BLaER1 (cell line): ENCODE measurements around the gene CNOT4.

Experiments
- H3K27ac ChIP-seq: shearing (Covaris generic); formaldehyde crosslinking; 2 replicates; pipeline ENCODE4 v1.8.1; 2022
- H3K27me3 ChIP-seq: shearing (Covaris generic); formaldehyde crosslinking; 2 replicates; pipeline ENCODE4 v1.8.1; 2022
- H3K36me3 ChIP-seq: shearing (Covaris generic); formaldehyde crosslinking; 2 replicates; pipeline ENCODE4 v1.8.1; 2022
- H3K4me1 ChIP-seq: shearing (Covaris generic); formaldehyde crosslinking; 2 replicates; pipeline ENCODE4 v1.8.1; 2022
- H3K4me2 ChIP-seq: shearing (Covaris generic); formaldehyde crosslinking; 2 replicates; pipeline ENCODE4 v1.8.1; 2022
- H3K4me3 ChIP-seq: shearing (Covaris generic); formaldehyde crosslinking; 2 replicates; pipeline ENCODE4 v1.8.1; 2022
- H3K9ac ChIP-seq: shearing (Covaris generic); formaldehyde crosslinking; 2 replicates; pipeline ENCODE4 v1.8.1; 2022
- H3K9me3 ChIP-seq: shearing (Covaris generic); formaldehyde crosslinking; 2 replicates; pipeline ENCODE4 v1.8.1; 2022
- H4K20me1 ChIP-seq: shearing (Covaris generic); formaldehyde crosslinking; 2 replicates; pipeline ENCODE4 v1.8.1; 2022
- Cebpa-rat ChIP-seq: shearing (Covaris generic); IDR thresholded peaks from 2 replicates; pipeline ENCODE4 v1.8.1; 2022

Gene CNOT4

DNA sequence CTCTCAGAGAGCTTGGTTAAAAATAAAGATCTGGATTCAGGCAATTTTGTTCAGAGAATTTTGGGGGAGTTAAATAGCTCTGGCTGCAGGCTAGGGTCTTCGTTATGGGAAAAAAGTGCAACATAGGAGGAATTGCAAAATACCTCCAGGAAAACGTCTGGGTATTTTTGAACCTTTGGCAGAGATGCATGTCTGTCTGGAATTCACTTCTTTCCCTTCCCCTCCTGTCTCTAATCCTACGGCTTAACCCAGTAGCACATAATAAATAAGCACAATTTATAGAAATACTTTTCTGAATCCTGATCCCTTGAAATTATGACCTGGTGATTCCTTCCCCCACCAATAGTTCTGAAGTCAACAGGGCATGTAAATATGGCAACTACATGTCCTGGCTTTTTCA, 28.5 kb upstream of the CNOT4 start:
- Histone ChIP-seq H3K4me1 (no peaks in the 10 kb centered on the region), H3K27me3 (no peaks in the 10 kb centered on the region), H4K20me1 (no peaks in the 10 kb centered on the region), H3K27ac (no peak overlapping the region), H3K4me3 (no peak overlapping the region), H3K9me3 (no peaks in the 10 kb centered on the region), H3K4me2 (no peak overlapping the region), H3K9ac (no peak overlapping the region), H3K36me3 (no peaks in the 10 kb centered on the region)
- no peak for TF ChIP-seq Cebpa-rat

DNA sequence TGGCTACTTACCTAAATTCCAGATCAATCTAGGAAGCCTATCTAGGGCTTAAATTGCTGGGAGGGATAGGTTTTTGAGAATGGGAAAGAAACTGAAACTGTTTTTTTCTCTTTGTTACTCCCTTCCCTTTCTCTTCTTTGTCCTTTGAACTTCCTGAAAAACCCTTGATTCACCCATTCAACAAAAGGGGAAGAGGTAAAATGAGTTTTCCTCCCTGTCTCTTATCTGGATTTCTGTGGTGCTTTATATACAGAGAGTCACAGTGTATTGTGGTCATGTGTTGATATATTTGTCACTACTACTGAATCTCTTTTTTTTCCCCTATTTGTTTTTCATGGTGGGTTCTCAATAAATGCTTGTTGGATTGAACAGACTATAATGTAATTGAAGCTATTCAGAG, 28.0 kb upstream of the CNOT4 start:
- H3K27me3 ChIP-seq: no peaks in the 10 kb centered on the region
- no peak overlapping the region for H3K27ac ChIP-seq
- no peaks in the 10 kb centered on the region for H3K36me3 ChIP-seq
- no peak for TF ChIP-seq Cebpa-rat
- no peaks in the 10 kb centered on the region for H4K20me1 ChIP-seq
- H3K9ac ChIP-seq: no peak overlapping the region
- H3K4me1 ChIP-seq: no peaks in the 10 kb centered on the region
- H3K4me2 ChIP-seq: no peak overlapping the region
- H3K9me3 ChIP-seq: no peaks in the 10 kb centered on the region
- H3K4me3 ChIP-seq: no peak overlapping the region

DNA sequence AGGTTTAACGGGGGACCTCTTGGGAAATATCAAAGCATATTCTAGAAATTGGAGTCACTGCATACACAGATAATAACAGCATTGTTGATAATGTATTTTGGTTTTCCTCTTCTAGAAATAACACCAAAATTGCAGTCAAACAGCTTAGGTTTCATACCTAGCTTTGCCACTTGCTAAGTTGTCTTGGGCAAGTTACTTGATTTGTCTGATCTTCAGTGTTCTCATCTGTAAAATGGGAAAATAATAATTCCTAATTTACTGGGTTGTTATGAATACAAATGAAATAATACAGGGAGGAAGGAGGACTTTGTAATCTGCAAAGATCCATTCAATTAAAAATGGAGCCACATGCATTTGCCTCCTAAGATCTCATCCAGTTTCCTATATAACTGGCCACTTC, 27.6 kb upstream of the CNOT4 start:
- Histone ChIP-seq H3K27me3 (no peaks in the 10 kb centered on the region), H3K4me3 (no peak overlapping the region), H3K4me1 (no peaks in the 10 kb centered on the region), H3K27ac (no peak overlapping the region), H3K9ac (no peak overlapping the region), H4K20me1 (no peaks in the 10 kb centered on the region), H3K36me3 (no peaks in the 10 kb centered on the region), H3K9me3 (no peaks in the 10 kb centered on the region), H3K4me2 (no peak overlapping the region)
- TF ChIP-seq Cebpa-rat: no peak

DNA sequence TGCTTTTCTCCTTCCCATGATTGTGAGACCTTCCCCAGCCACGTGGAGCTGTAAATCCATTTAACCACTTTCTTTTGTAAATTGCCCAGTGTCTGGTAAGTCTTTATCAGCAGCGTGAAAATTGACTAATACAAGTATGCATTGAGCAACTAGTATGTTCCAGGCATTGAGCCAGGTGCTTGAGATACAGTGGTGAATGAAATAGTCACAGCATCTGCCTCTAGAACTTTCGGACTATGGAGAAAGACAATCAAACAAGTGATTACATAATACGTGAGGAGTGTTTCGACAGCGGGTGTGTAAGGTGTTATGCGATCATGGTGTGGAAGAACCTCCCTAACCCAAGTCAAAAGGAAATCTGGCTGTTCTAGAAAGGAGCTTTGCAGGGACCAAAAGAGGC, 26.2 kb upstream of the CNOT4 start:
- no peaks in the 10 kb centered on the region for H3K4me1 ChIP-seq
- TF ChIP-seq Cebpa-rat: no peak
- no peaks in the 10 kb centered on the region for H3K36me3 ChIP-seq
- no peaks in the 10 kb centered on the region for H3K9me3 ChIP-seq
- H3K4me2 ChIP-seq: no peak overlapping the region
- H3K27me3 ChIP-seq: no peaks in the 10 kb centered on the region
- no peak overlapping the region for H3K4me3 ChIP-seq
- no peak overlapping the region for H3K9ac ChIP-seq
- no peak overlapping the region for H3K27ac ChIP-seq
- no peaks in the 10 kb centered on the region for H4K20me1 ChIP-seq

DNA sequence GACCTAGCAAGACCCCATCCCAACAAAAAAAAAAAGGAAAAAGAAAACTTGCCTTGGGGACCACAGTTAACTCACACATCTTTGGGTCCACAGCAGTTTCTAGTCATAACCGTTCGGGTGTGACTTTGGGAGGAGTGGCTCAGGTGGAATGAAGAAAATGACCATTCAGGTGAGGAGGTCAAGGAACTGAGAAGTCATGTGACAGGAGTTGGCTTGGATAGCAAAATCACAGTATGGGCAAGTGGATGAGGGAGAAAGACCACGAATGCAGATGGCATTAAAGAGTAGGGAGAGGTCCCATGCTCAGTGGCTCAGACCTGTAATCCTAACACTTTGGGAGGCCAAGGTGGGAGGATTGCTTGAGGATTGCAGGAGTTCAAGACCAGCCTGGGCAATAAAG, 17.1 kb upstream of the CNOT4 start:
- H3K4me2 ChIP-seq: no peak overlapping the region
- no peaks in the 10 kb centered on the region for H3K27me3 ChIP-seq
- no peak for TF ChIP-seq Cebpa-rat
- peaks cover 9% of the 10 kb centered on the region; the same call in 1 of the 2 replicates for H3K9me3 ChIP-seq
- H3K9ac ChIP-seq: no peak overlapping the region
- H3K36me3 ChIP-seq: no peaks in the 10 kb centered on the region
- H4K20me1 ChIP-seq: no peaks in the 10 kb centered on the region
- H3K27ac ChIP-seq: no peak overlapping the region
- no peak overlapping the region for H3K4me3 ChIP-seq
- no peaks in the 10 kb centered on the region for H3K4me1 ChIP-seq

DNA sequence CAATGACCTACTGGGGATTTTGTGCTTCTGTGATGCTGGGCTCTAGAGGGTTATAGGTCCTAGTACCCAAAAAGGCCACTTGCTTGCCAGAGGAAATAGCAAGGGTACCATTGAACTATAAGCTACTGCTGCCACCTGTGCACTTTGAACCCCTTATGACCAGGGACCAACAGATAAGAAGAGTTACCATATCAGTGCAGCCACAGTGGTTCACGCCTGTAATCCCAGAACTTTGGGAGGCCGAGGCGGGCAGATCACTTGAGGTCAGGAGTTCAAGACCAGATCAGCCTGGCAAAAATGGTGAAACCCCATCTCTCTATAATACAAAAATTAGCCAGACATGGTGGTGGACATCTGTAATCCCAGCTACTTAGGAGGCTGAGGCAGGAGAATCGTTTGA, 15.5 kb upstream of the CNOT4 start:
- Histone ChIP-seq H3K36me3 (no peaks in the 10 kb centered on the region), H3K9ac (no peak overlapping the region), H3K4me3 (no peak overlapping the region), H4K20me1 (no peaks in the 10 kb centered on the region), H3K4me1 (no peaks in the 10 kb centered on the region), H3K27ac (no peak overlapping the region), H3K27me3 (no peaks in the 10 kb centered on the region), H3K9me3 (peaks cover 9% of the 10 kb centered on the region; the same call in 1 of the 2 replicates), H3K4me2 (no peak overlapping the region)
- no peak for TF ChIP-seq Cebpa-rat

DNA sequence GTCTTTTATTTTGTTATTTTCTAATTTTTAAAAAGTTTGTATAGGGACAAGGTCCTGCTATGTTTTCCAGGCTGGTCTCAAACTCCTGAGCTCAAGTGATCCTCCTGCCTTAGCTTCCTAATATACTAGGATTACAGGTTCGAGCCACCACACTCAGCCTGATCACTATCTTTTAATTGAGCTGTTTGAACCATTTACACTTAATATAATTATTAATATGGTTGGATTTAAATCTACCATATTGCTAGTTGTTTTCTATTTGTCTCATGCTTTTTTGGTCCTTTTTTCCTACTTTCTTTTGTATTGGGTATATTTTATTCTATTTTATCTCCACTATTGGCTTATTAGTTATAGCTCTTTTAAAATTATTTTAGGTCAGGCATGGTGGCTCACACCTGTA, 13.2 kb upstream of the CNOT4 start:
- Histone ChIP-seq H3K27me3 (no peaks in the 10 kb centered on the region), H3K4me1 (no peaks in the 10 kb centered on the region), H3K4me3 (no peak overlapping the region), H4K20me1 (no peaks in the 10 kb centered on the region), H3K27ac (no peak overlapping the region), H3K9ac (no peak overlapping the region), H3K9me3 (peaks cover 9% of the 10 kb centered on the region; the same call in 1 of the 2 replicates), H3K4me2 (no peak overlapping the region), H3K36me3 (no peaks in the 10 kb centered on the region)
- TF ChIP-seq Cebpa-rat: no peak

DNA sequence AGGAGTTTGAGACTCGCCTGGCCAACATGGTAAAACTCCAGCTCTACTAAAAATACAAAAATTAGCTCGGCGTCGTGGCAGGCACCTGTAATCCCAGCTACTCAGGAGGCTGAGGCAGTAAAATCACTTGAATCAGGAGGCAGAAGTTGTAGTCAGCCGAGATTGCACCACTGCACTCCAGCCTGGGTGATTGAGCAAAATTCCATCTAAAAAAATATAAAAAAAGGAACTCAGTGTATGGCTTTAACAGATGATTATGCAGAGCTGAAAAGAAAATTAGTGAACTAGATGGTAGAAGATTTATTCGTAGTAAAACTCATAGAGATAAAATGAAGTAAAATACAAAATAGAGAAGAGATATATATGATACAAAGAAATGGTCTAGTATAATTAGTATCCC, 12.6 kb upstream of the CNOT4 start:
- Histone ChIP-seq H3K4me2 (no peak overlapping the region), H3K9me3 (peaks cover 9% of the 10 kb centered on the region; the same call in 1 of the 2 replicates), H3K4me1 (no peaks in the 10 kb centered on the region), H4K20me1 (no peaks in the 10 kb centered on the region), H3K36me3 (no peaks in the 10 kb centered on the region), H3K27me3 (no peaks in the 10 kb centered on the region), H3K9ac (no peak overlapping the region), H3K27ac (no peak overlapping the region), H3K4me3 (no peak overlapping the region)
- no peak for TF ChIP-seq Cebpa-rat

DNA sequence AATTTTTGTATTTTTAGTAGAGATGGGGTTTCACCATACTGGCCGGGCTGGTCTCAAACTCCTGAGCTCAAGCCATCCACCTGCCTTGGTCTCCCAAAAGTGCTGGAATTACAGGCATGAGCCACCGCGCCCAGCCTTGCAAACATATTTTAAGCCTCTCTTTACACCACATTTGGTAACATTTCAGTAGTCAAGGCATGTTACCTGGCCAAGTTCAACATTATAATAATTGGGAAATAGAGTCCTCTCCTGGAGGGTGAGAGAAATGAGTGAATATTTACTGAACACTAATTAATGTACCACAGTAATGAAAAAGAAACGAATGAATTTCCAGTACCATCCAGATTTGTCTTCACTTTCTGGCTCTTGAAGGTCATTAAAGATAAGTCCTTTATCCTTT, 10.0 kb upstream of the CNOT4 start:
- H3K9ac ChIP-seq: no peak overlapping the region
- H3K27ac ChIP-seq: no peak overlapping the region
- H3K4me2 ChIP-seq: no peak overlapping the region
- no peaks in the 10 kb centered on the region for H3K4me1 ChIP-seq
- H4K20me1 ChIP-seq: no peaks in the 10 kb centered on the region
- H3K9me3 ChIP-seq: peaks cover 9% of the 10 kb centered on the region; the same call in 1 of the 2 replicates
- no peak overlapping the region for H3K4me3 ChIP-seq
- no peaks in the 10 kb centered on the region for H3K27me3 ChIP-seq
- no peaks in the 10 kb centered on the region for H3K36me3 ChIP-seq
- no peak for TF ChIP-seq Cebpa-rat

DNA sequence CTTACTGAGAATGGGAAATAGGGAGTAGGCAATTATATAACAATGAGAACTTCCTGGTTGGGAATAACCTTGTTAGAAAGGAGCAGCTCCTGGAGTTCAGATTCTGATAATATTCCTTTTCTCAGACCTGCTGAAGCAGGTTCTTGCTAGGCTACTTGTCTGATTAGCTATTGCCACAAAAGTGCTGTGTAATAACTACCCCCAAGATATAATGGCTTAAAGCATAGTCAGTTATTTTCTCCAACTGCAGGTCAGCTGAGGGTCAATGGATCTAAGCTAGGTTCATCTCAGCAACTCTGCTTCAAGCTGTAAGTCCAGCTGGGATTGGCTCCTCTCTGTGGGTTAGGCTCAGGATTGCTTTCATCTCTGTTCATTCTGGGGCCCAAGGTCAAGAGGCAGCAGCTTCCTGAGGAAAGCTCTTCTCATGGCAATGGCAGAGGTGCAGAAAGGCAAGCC, 9.4 kb upstream of the CNOT4 start:
- Histone ChIP-seq H3K27me3 (no peaks in the 10 kb centered on the region), H3K4me3 (no peak overlapping the region), H3K9ac (no peak overlapping the region), H3K9me3 (peaks cover 9% of the 10 kb centered on the region; the same call in 1 of the 2 replicates), H4K20me1 (no peaks in the 10 kb centered on the region), H3K4me1 (no peaks in the 10 kb centered on the region), H3K4me2 (no peak overlapping the region), H3K27ac (no peak overlapping the region), H3K36me3 (no peaks in the 10 kb centered on the region)
- no peak for TF ChIP-seq Cebpa-rat

DNA sequence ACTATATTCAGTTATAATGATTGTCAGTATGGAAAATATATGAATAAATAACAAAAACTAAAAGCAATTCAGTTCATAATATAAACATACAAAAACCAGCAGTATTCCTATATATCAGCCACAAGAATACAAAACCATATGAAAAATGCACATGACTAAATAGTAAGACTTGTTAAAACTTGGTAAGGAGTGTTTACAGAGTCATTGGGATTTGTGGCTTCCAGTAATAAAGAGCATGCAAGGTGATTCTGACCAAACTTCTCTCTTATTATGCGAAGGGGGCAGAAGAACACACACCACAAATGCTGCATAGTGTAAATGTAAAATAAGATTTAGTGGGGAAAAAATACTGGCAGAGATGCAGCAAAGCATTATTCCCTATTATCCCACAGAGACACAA, 8.8 kb upstream of the CNOT4 start:
- Histone ChIP-seq H4K20me1 (no peaks in the 10 kb centered on the region), H3K36me3 (no peaks in the 10 kb centered on the region), H3K4me3 (no peak overlapping the region), H3K27me3 (no peaks in the 10 kb centered on the region), H3K9me3 (peaks cover 9% of the 10 kb centered on the region; the same call in 1 of the 2 replicates), H3K9ac (no peak overlapping the region), H3K4me1 (no peaks in the 10 kb centered on the region), H3K27ac (no peak overlapping the region), H3K4me2 (no peak overlapping the region)
- no peak for TF ChIP-seq Cebpa-rat
